Activated CD8-positive, alpha-beta memory T cell treated with anti-CD3 and anti-CD28 coated beads for 4 hours (primary cell): Measurements from ENCODE around the gene MESP1.
"Not testable (repeated sequence)": the region's sequence is repeated elsewhere in the genome, so short reads cannot be mapped to it uniquely, and the experiment has no call there.

ENCODE experiments used
- DNase-seq, 2 donors: peaks; one replicate each; pipeline ENCODE4 v3.0.0-alpha.2; 2020; ENCODE audit warnings: low read depth in 2 of 2

MESP1 gene, protein sequence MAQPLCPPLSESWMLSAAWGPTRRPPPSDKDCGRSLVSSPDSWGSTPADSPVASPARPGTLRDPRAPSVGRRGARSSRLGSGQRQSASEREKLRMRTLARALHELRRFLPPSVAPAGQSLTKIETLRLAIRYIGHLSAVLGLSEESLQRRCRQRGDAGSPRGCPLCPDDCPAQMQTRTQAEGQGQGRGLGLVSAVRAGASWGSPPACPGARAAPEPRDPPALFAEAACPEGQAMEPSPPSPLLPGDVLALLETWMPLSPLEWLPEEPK

GRCh38 chr15:89750560-89751542, at the start of gene MESP1:
Gene MESP1 (minus strand): TSS chr15:89751249. CDS start chr15:89751231, 18 bp downstream.
- DNase-seq = peak; percentile 70 to 75

GRCh38 chr15:89799918-89800498, 49.0 kb upstream of the MESP1 start:
- no peak for DNase-seq

DNA sequence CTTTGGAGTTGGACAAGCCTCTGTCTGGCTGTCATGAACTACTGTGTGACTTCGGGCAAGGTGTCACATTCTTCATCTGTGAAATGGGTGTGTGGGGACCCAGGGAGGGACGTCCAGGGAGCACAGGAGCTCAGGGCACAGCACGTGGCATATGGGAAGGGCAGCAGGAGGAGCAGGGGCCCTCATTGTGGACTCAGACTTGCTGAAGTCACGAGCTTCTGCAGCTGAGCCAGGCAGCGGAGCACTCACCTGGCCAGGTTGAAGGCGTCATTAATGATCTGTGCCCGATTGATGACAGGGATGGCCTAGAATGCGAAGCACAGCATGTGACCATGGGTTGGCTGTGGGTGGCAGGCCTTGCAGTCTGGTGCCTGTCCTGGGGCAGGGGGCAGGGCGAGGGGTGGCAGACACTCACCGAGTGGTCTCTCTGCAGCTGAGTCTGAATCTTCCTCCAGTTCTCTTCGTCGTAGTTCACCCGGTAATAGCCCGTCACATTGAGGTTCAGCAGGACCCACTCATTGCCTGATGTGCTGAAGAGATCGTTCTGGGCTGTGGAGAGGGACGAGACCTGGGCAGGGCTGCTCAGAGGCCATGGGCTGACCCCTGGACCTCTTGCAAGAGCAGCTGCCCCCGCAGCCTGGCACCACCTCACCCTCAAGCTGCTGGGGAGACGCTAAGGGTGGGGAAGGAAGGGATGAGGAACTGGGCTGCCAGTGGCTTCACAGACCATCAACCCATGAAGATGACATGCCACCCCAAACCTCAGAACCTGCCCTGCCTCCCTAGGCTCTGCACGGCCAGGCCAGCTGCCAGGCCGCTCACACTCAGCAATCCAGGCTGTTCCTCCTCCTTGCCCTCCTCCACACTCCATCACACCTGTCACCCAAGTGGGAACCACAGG, 48.2 kb upstream of the MESP1 start:
- DNase-seq = no peak

DNA sequence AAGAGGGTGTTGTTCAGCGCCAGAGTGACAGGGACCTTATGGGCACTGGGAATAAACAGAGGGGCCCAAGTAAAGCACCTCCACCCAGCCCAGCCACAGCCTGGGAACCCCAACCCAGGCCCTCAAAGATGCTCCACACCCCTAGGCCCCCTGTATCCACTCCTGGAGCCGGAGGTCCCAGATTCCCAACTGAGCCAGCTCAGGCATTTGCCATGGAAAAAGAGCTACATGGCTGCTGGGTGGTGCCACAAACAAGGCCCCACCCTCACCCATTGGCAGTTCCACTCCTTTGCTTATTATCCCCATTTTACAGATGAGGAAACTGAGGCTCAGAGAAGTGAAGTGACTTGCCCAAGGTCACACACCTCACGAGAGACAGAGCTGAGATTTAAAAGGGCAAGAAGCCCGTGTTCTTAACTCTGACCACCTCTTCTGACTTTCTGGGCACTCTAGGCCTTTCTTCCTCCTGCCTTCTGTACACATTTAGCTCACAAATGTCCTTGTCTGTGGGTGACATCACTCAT, 46.7 kb upstream of the MESP1 start:
- no peak for DNase-seq

GRCh38 chr15:89795996-89796395, 44.9 kb upstream of the MESP1 start:
- no peak for DNase-seq

DNA sequence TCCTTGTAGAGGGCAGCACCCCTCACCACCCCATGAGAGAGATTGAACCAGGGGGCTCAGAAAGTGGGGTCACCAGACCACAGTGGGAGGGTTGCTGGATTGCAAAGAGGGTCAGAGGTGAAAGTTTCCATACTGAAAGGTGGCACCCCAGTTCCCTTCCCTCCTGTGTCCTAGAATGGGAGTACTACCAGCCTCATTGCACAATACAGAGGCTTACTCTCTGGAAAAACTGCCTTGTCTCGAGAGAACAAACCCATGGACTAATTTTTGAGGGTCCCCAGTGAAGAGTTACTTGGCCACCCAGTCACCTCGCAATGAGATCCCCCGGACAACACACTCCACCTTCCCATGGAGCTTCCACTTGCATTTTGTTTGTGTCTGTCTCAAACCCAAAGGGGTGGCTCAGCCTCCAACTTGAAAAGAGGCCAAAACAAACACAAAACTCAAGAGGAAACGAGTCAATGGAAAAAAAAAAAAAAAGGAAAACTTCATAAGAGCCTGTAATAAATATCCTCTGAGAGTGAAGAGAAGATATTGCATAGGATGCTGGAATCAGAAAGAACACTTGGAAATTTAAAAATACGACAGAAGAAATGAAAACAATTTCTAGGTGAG, 43.7 kb upstream of the MESP1 start:
- no peak for DNase-seq

DNA sequence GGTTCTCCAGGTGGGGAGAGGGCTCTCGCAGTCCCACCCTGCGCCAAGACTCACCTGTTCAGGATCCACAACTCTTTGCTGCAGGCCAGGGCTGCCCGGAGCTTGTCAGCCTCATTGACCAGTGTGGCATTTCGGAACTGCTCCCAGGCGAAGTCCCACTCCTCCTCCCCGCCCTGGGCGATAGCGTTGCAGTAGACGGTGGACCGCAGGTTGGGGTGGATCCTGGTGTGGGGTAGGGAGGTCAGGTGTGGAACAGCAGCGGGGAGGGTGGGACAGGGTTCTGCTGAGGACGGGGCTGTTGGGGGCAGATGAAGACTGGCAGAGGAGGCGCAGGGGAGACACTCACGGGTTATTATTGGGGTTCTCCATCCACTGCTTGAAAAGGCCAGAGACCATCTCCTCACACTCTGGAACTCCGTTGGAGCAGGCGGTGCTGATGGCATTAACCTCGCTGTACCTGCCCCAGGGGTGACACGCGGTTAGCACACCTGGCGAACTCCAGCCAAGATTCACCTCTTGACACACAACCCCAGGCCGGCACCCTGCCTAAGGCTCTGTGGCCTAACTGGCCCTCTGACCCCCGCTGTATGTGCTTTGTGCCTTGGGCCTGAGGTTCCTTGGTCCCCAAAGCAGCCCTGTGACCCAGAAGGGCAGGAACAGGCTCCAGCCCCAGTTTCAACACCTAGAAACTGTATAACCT, 41.2 kb upstream of the MESP1 start:
- DNase-seq = no peak

DNA sequence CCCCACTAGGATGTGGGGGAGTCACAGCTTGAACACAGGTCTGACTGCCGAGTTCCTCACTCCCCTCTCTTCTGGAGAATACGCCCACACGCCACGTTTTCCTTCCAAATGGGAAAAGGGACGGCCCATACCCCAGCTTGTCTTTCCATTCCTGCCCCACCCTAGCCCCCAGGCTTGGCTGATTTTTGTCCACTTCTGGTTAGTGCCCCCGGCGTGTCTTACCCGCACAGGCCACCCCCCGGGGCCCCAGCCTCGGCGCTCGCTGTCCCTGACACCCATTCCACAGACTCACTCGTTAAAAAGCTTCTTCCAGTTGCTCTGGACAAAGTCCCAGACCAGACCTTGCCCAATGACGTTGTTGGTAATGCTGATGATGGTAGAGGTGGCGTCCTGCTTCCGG, 39.6 kb upstream of the MESP1 start:
- no peak for DNase-seq

DNA sequence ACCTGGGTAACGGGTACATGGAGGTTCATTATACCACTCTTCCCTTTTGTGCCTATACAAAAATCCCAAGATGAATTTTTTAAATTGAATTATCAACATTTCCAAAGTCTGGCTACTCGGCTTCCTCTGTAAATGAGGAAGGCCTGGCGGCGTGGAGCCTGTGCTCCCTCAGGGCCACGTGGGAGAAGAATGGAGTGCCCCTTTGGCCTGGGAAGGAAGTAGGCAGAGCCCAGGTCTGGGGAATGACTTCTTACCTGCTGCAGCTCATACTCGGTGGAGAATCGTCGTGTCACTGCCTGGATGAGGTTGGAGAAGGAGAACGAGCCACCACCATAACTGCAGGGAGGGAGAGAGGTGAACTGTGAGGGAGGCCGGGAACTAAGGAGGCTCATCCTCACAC, 39.2 kb upstream of the MESP1 start:
- DNase-seq = no peak

DNA sequence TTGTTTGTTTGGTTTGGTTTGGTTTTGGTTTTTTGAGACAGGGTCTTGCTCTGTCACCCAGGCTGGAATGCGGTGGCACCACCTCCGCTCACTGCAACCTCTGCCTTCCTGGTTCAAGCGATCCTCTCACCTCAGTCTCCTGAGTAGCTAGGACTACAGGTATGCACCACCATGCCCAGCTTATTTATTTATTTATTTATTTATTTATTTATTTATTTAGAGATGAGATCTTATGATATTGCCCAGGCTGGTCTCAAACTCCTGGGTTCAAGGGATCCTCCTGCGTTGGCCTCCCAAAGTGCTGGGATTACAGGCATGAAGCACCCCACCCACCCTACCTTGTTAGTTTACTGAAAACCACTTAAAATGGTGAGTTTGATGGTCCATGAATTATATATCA, 37.5 kb upstream of the MESP1 start:
- not testable (repeated sequence) for DNase-seq

GRCh38 chr15:89787944-89788343, 36.9 kb upstream of the MESP1 start:
- DNase-seq = no peak

GRCh38 chr15:89785774-89786140, 34.7 kb upstream of the MESP1 start:
- DNase-seq = no peak

GRCh38 chr15:89785064-89785773, 34.2 kb upstream of the MESP1 start:
- no peak for DNase-seq

GRCh38 chr15:89784686-89784960, 33.6 kb upstream of the MESP1 start:
- DNase-seq = no peak

DNA sequence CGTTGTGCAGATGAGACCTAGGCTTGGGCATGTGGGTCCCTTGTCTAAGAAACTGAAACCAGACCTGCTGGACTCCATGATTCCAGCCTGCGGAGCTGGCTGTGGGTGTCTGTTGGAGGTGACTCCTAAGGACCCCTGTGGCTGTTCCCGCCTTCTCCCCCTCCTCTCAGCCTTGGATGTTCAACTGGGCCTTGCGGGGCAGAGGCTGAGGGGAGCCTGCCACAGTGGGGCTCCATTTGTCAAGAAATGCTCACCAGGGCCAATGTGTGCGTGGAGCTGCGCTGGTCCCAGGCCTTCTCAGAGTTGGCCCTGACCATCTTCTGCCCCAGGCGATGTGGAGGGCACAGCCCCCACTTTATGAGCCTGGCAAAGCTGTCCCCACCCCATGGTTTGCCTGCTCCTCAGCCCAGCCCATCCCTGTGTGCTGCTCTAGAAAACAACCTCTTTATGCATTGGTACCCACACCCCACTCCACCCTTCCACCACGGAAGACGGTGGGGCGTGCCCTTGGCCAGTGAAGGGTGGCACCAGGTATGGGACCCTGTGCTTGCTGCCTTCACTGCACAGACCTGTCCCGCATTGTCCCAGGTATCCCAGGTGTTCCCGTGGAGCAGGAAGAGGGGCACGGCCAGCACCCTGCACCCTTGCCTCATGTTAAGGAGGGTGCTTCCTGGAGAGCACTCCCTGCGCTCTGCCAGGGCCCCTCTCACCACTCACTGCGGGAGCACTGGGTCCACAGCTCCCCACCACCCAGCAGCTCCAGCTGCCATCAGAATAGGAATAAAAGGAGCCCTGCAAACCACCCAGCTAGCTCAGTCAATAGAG, 33.0 kb upstream of the MESP1 start:
- DNase-seq = no peak

DNA sequence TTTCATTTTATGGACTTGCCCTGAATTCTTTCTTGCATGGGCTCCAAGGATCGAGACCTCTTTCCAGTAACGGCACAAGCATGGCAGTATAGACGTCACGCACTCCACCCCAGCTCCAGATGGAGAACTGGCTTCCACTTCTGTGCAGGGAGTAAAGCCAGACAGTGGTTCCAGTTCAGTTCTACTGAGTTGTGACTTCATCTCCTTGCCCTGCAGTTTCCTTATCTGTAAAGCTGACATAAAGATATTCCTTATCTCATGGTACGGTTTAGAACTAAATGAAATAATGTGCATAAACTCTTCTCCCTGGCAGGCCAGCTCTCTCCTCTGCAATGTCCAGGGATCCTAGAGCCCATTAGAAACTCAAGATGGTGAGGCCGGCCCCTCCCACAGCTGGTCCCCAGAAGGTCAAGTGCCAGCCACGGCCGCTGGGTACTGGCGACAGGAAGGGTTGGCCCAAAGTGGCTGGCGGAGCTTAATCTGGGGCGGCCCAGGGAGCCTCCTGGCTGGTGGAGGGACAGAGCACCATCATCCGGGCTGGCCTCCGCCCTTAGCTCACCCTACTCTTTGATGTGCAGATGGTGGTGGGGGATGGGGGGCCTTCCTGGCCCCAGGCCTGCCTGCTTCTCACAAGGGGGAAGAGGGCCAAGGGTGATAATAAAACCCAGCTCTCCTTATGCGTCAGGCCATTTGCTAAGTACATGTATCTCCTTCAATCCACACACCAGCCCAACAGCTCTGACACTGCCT, 32.2 kb upstream of the MESP1 start:
- DNase-seq = no peak

DNA sequence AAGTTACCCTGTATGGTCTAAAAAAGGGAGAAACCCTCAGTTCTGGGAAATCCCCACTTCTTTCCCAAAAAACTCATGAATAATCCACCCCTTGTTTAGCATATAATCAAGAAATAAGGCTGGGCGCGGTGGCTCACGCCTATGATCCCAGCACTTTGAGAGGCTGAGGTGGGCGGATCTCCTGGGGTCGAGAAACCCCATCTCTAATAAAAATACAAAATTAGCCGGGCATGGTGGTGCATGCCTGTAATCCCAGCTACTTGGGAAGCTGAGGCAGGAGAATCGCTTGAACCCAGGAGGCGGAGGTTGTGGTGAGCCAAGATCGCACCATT, 31.5 kb upstream of the MESP1 start:
- DNase-seq = not testable (repeated sequence)

DNA sequence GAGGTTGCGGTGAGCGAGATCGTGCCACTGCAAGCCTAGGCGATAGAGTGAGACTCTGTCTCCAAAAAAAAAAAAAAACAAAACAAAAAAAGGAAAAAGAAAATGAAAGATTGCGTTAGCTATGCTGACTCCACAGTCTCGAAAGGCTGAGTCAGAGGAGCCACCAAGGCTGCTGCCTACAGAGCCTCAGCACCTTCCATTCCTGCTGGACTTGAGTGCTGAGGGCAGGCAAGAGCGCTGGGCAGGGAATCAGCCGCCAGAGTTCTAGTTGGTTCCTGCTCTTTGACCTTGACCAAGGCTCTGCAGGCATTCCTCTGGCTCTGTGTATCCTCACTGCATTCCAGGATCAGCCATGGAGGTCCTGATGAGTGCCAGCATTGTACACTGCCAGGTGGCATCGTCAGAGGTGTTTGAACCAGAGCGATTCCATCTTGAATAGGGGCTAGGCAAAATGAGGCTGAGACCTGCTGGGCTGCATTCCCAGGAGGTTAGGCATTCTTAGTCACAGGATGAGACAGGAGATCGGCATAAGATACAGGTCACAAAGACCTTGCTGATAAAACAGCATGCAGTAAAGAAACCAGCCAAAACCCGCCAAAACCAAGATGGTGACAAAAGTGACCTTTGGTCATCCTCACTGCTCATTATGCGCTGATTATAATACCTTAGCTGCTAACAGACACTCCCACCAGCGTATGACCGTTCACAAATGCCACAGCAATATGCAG, 31.0 kb upstream of the MESP1 start:
- no peak for DNase-seq
